Fibroblast of skin of left biceps (primary cell): ENCODE data around the gene VARS1.
A peak's percentile ranks its signal among the peaks of the same experiment; 100 is the strongest.

Experiments used
- DNase-seq, 2 experiments: peaks; one replicate each; pipeline ENCODE4 v3.0.0-alpha.2; 2013; ENCODE audit warnings: low read depth in 2 of 2

Gene VARS1

GRCh38 chr6:31771992-31772358 is 23.6 kb downstream of the VARS1 start:
- DNase-seq, result no peak

- no peak for DNase-seq
Measured at GRCh38 chr6:31770860-31771259, 24.7 kb downstream of the VARS1 start.

- DNase-seq, result no peak
Measured at GRCh38 chr6:31769684-31770371, 25.7 kb downstream of the VARS1 start.

- DNase-seq, result no peak
Measured at GRCh38 chr6:31768363-31769257, 26.9 kb downstream of the VARS1 start.

GRCh38 chr6:31767096-31767645 is 28.4 kb downstream of the VARS1 start:
- DNase-seq, result no peak

GRCh38 chr6:31765910-31766794 is 29.4 kb downstream of the VARS1 start:
- DNase-seq, result no peak

GRCh38 chr6:31765559-31765909 is 30.0 kb downstream of the VARS1 start:
- no peak for DNase-seq

- DNase-seq, result no peak
Measured at GRCh38 chr6:31764198-31764597, 31.4 kb downstream of the VARS1 start.

- peak in 1 of 2 experiments; percentile 17 for DNase-seq
Measured at GRCh38 chr6:31763619-31763940, 32.0 kb downstream of the VARS1 start.

- DNase-seq, result no peak
Measured at GRCh38 chr6:31762878-31763618, 32.5 kb downstream of the VARS1 start.

GRCh38 chr6:31762356-31762755 is 33.2 kb downstream of the VARS1 start, which contains the start of gene SAPCD1:
Gene SAPCD1, plus strand, starts transcription at chr6:31762656. Its CDS starts 399 bp downstream, at chr6:31763055.
- DNase-seq, result no peak

GRCh38 chr6:31761343-31761742 is 34.2 kb downstream of the VARS1 start:
- no peak for DNase-seq

- no peak for DNase-seq
Measured at GRCh38 chr6:31760790-31761189, 34.8 kb downstream of the VARS1 start.

- DNase-seq, result no peak
Measured at GRCh38 chr6:31758281-31758680, 37.3 kb downstream of the VARS1 start.

GRCh38 chr6:31752739-31753319 is 42.7 kb downstream of the VARS1 start:
- no peak for DNase-seq

- no peak for DNase-seq
Measured at GRCh38 chr6:31750411-31751022, 45.0 kb downstream of the VARS1 start.

GRCh38 chr6:31749301-31750036 is 46.1 kb downstream of the VARS1 start:
- DNase-seq, result no peak
